Stimulated activated CD8-positive, alpha-beta memory T cell treated with anti-CD3 and anti-CD28 coated beads, Interleukin-4, amount 100 ng/mL, for 48 hours (primary cell): ENCODE data around the gene KLHDC7A.
"Not testable (repeated sequence)": the region's sequence is repeated elsewhere in the genome, so short reads cannot be mapped to it uniquely, and the experiment has no call there.

Experiments
- DNase-seq: peaks from one replicate; pipeline ENCODE4 v3.0.0-alpha.2; 2020

KLHDC7A gene

DNA sequence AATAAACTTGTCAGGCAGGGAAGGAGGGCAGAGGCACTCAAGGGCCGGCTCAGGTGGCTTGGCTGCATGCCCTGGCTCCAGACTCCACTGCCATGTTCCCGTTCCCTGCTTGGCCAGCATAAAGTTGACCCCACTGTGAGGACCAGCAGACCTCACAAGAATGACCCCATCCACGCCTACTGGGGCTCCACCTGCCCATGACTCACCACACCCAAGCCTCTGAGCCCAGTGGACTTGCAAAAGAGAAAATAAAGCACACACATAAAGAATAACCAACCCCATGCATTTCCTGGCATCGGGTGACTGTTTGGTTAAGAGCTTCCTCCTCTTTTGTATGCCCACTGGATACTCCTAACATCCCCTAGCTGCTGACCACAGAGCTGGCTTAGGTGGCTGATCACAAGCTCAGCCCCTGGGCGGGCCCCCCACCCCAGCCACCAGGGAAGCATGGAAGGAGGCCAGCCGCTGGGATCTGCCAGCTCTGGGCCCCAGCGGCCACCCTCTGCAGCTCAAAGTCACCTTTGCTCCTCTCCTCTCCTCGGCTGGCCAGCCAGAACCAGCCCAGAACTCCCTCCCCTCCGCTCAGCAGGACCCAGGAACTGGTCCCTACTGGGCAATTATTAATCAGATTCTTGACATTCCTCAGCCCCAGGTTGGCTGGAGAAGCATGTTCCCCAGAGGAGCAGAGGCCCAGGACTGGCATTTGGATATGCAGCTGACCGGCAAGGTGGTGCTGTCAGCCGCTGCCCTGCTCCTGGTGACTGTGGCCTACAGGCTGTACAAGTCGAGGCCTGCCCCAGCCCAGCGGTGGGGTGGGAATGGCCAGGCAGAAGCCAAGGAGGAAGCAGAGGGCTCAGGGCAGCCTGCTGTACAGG lies at the start of gene KLHDC7A:
TSS of gene KLHDC7A (plus strand) at position 616 of the 875 bp plus-strand sequence. CDS start at position 668, 52 bp downstream.
- DNase-seq, result no peak

DNA sequence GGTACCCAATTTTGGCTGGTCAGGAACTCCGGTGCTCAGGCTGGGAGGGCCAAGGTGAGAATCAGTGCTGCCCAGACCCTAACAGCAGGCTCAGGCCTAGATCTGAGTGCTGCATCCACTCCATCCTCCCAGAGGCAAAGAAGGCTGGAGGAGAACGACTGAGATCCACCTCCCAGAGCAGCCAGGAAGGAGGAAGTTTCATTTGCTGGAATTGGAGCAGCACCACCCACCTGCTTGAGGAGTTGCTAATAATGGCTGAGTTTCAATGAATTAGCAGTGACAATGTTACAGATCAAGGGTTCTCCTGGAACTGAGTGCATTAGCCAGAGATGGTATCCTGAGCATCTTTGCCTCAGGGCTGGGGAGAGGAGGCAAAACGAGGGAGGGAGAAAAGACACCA lies 46.7 kb upstream of the KLHDC7A start:
- no peak for DNase-seq

DNA sequence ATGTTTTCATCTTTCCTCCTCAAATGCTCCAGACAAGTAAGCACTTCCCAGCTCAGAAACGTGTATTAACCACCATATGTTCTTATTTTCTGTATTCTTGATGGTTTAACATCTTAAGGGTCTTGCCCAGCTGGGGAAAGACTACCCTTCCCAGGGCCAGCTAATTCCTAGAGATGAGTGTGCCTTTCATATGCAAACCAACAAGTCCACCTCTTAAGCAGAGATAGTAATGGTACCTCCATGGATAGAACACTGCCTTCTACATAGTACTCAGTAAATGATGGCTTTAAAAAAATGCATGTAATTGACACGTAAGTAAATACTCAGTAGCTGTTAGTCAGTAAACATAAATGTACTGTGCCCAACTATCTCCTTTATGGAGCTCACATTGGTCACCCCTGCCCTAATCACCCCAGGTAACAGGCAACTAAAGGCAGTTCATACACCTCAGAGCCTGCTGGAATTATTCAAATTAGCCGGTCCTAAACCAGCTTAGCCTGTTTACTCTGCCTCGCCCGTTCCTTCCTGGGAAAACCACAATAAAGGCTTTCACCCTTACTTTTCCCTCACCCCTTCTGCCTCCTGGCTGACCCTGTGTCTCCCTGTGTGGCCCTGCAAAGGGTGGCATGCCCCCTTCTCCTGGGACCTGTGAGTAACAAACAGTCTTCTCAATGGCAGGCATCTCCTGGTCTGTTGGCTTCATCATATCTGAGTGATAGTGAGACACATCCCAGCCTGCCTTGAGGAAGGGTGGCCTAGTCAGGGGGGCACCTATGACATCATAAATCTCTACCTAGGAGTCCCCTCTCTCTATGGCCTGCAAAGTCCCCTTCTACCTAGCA lies 40.1 kb upstream of the KLHDC7A start:
- DNase-seq, result no peak

DNA sequence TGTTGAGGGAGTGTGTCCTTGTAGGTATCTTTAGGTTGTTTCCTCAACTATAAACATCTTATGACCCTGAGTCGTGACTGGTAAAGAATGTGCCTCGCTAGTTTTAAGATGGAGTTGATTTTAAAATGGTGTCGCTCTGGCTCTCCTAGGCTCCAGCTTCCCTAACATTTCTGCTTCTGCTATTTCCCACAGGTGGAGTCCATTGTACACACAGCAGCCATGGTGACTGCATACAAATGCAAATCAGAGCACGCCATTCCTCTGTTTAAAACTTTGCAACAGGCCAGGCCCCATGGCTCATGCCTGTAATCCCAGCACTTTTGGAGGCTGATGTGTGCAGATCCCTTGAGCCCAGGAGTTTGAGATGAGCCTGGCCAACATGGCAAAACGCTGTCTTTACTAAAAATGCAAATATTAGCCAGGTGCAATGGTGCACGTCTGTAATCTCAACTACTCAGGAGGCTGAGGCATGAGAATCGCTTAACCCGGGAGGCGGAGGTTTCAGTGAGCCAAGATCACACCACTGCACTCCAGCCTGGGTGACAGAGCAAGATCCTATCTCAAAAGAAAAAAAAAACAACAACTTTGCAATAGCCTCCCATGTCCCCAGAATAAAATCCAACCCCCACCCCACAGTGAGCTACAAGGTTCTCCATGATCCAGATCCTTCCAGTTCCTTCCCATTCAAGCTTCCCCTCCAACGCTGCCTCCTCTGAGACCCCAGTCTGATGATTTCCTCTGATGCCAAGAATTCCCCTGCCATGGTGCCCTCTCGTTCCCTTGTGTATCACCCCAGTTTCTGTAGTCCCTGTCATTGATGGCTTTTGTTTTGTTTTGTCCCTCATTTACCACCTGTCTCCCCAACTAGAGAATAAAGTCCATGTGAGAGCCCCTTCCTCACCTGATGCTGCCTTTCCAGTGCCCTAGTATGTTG lies 36.9 kb upstream of the KLHDC7A start:
- DNase-seq, result no peak

DNA sequence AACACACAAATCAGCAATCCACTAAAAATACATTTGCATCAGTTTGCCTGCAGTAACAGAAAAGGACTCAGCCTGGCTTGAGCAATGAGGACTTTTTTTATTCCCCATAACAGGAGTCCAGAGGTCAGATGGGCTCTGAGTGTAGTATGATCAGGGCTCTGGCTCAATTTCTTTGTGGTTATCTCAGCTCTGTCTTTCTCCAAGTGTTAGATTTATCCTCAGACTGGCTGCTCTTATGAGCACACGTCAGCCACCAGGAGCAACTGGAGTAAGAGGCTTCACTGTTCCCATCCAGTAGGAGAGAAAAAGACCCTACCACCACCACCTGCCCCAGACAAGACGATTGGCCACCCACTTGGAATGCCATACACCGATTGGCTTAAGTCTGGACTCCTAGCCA lies 36.2 kb upstream of the KLHDC7A start:
- DNase-seq, result no peak

DNA sequence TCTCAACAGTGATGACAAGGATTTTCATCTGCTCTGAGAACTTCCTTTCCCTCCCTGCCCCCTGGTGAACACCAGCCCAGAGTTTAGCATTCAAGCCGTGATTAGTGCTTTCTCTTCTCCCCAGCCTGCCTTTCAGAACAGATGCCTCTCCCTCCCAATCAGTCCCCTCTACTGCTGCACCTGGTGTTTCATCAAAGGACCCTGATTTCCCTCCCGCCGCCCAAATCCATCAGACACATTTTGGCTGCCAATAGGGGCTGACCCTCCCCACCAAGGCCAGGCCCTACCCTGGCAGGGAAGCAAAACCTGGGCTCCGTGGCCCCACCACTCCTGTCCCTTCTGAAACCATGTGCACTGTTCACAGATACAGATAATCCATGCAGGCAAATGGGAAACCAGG lies 34.0 kb upstream of the KLHDC7A start:
- DNase-seq, result no peak

DNA sequence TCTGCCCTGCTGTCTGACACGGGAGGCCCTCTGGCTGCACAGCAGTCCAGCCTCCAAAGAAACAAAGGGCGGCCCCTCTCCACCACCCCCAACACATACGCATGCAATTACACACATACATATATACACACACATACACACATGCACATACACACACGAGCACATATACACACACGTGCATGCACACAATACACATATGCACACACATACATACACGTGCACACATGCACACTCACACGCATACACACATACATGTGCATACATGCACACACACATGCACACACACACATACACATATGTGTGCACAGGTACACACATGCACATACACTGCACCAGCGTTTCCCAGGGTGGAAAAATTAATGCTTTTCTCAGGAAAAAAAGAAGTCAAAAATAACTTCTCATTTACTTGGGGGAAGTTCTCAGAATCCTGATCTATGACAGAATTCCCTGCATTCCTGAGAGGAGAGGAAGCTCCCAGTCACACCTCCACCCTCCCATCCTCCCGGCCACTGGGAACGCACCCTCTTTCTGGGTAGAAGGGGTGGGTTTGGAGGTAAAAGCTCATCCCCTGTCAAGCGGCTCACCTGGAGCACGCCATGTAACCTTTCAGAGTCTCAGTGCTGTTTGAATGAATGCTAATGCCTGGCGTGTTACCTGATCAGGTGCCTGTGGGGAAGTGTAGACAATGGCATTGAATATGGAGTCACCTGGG lies 33.1 kb upstream of the KLHDC7A start:
- DNase-seq, result no peak

DNA sequence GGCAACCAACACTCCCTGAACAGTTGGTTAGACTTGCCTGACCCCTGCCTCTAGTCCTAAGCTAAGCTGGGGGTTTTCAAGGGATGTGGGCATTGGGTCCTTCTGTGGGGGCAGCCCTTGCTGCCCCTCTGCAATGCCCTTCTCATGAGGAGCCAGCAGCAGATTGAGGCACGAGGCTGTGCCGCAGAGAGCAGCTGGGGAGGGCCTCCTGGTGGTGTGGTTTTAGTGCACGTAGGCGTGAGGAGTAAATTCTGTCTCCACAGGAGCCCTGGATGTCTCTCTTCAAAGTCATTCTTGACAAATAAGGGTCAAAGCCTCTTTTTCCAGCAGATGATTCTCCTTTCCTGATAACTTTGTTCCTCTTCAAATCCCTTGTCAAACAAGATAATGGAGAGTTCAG lies 31.8 kb upstream of the KLHDC7A start:
- no peak for DNase-seq

DNA sequence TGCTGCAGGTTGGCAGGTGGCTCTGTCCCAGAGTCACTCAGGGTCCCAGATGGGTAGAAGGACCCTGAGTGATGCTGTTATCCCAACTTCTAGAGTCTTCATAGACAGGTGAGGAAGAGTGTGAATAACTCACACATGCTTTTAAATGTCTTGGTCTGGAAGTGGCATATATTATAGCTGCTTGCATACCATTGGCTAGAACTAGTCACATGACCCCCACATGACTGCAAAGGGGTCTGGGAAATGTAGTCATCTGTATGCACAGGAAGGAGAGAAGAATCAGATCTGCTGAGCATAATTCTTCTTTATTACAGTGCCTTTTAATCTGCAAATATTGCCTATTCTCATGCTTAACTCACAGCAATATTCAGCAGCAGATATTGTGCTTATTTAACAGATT lies 28.2 kb upstream of the KLHDC7A start:
- no peak for DNase-seq

DNA sequence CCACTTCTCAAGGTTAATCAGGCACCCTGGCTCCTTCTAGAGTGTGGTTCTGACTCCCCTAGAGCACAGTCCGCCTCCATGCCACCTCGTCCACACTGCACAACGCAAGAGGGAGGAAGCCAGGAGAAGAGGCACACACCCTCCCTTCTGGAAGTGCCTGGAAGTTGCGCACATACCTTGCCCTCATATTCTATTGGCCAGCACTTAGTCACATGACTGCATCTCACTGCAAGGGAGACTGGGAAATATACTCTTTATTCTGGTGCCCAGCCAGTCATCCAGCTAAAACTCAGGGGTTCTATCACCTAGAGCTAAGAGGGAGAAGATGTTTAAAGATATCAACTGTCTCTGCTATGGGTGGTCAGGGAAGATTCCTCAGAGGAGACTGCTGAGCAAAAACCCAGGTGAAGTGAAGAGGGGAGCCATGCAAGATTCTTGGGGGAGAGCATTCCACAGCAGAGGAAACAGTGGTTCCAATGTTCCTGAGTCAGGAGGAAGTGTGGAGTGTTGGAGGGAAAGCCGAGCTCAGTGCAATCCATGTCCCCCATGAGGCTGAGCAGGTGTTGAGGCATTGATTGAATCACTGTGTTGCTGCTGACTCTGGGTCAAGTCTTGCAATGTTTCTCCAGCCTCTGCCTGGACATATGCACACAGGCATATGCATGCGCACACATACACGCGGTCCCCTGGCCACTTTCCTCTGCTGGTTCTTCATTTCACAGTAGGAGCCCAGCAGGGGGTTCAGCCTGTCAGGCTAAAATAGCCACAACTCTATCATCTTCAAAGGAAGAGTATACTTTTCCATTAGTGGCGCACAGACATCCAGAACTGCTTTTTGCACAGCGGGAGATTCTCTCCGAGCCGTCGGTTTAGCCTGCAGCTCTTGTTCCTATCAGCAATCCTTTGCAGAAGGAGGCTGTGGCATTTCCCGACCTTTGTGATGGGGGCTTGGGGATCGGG lies 22.3 kb upstream of the KLHDC7A start:
- no peak for DNase-seq

DNA sequence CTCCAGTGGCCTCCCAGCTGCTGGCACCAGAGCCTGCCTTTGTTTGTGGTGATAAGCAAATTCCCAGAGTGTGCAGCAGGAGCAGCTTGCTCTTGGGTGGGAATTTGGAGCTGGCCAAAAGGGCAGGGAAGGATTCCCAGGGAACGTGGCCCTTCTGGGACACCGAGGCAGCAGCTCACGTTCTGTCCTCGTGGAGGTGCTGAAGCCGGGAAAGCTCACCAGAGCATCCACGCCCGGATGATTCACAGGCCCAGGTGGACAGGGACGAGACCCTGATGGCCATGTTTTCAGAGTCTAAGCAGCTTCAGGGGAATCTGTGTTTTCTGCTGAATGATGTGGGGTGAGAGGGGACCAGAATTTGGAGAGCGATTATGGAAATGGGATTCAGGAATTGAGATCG lies 19.1 kb upstream of the KLHDC7A start:
- DNase-seq, result no peak

DNA sequence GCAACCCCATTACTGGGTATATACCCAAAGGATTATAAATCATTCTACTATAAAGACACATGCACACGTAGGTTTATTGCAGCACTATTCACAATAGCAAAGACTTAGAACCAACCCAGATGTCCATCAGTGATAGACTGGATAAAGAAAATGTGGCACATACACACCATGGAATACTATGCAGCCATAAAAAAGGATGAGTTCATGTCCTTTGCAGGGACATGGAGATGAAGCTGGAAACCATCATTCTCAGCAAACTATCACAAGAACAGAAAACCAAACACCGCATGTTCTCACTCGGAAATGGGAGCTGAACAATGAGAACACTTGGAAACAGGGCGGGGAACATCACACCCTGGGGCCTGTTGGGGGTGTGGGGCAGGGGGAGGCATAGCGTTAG lies 18.2 kb upstream of the KLHDC7A start:
- DNase-seq, result not testable (repeated sequence)

DNA sequence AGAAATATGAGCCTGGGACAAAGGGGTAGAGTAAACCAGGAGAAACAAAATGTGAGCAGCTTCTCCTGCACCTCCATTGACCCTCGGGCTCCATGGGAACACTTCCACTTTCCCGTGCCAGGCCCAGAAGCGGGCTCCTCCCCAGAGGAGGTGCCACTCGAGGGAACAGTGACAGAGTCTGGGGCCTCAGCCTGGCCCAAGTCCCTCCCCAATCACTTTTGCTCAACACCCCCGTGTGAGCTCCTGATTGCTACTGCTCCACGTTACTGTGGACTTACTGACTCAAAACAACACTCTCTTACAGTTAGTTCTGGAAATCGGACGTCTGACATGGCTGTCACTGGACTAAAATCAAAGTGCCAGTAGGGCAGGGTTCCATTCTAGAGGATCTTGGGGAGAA lies 17.7 kb upstream of the KLHDC7A start:
- no peak for DNase-seq

DNA sequence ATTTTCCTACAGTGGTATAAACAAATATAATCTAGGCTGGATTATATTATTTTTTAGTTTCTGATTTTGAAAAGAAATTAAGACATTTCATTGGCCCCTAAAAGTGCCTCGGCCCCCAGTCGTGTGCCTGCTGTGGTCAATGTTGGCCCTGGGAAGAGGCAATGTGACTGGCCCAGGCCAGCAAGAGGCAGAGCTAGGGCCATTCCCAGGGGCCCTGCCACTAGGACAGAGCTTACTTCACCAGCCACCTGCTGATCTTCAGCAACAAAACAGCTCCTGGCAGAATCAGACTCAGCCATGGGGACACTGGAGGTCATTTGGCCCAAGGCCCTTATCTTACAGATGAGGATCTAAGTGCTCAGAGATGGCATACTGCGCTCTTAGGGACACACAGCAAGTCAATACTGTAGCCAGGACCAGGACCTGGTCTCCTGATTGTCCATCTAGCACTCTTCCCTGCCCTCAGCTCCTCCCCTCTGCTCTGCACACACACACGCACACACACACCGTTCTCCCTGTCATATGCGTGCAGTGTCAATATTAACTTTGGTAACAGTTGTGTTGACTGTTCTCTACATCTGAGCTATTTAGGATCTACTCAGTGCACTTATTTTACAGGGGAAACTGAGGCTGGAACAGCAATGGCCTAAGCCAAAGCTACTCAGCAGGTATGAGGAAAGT lies 16.6 kb upstream of the KLHDC7A start:
- DNase-seq, result no peak

DNA sequence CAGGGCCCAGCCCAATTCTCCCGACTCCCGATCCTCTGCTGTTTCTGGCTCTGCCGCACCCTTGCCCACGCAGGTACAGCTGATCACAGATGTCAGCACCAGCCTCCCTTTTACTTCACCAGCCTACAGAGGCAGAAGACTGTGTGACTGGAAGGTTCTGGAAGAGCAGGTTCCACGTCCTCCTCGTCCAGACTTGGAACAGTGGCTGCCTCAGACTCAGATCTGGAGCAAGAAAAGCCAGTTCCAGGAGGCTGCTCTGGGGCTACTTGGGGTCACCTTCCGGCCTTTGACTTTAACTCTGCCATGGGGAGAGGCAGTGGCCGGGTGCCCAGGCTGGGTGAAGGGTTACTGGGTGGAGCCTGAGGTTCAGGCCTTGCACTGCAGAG lies 16.1 kb upstream of the KLHDC7A start:
- no peak for DNase-seq

DNA sequence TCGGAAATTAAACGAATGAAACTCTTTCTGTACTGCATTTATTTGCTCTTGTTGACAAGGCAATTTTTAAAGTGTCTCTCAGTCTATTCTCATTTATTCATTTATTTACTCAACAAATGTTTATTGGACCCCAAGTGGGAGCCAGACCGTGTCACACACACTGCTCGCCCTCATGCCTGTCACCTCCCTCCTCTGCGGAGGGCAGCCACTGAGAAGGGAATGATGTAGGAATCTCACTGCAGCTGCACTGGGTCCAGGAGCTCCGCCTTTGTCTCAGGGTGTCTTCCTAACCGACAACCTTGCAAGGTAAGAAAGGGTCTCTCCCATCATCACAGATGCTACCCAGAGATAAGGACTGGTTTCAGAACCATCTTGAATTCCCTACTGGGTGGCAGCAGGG lies 14.1 kb upstream of the KLHDC7A start:
- DNase-seq, result no peak

DNA sequence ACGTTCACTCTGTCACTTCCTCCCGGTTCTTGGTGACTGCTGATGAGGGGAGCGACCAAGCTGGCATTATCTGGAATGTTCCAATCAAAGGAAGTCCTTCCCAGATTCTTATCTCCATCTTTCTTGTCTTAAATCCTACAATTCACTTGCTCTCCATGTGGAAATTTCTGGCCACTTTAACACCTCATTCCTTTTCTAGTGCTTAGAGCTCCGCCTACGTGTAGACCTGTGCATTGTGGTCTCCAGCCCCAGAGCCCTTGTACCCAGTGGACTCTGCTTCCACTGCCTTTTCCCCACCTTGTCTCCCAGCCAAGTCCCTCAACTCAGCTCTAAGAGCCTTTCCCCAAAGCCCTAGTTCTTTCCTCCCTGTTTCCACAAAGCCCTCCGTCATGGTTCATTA lies 12.2 kb upstream of the KLHDC7A start:
- no peak for DNase-seq

DNA sequence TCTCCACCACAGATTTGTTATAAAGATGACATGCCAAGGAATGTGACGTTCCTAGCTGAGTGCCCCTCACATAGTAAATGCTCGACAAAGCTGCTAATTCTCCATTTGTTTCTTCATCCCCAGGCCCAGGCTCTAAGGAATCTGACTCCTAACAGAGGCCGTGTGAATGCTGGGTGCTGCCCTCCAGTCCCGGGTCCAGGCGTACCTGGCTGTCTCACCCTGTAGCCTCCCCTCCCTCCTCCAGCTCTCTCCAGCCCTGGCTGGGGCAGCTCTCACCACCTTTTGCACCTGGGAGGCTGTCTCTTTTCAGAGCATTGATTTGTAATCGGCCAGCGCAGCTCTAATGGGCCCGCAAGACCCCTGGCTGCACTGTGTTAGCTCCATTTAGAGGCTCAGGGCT lies 11.2 kb upstream of the KLHDC7A start:
- DNase-seq, result no peak

DNA sequence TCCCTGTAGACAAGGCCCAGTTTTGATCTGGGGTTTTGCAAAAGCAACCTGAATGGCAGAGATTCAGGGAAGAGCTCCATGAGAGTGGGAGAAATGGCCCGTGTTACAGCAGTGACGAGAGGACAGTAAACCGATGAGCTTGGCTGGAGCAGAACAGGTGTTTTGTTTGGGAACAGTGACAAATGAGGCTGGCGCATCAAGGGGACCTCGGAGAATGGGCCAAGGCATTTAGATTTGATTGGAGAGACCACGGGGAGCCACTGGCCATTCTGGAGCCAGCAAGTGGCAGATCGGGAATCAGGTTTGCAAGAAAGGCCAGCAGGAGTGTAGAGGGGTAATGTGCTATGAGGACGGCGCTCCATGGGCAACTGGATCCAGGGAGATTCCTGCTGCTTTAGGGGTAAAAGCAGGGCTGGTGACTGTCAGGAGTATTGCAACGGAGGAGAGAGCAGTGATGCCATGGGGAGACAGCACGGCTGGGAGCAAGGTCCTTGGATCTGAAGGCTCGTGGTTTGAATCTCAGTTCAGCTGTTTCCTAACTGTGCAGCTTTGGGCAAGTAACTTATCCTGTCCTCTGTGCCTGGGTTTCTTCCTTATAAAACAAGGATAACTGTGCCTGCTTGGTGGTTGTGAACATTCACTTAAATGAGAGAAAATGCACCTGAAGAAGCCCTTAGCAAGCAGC lies 9.9 kb upstream of the KLHDC7A start:
- no peak for DNase-seq
